ENCODE measurements around the gene HTR7. TPM values are rescaled to one million over a fixed set of nuclear protein-coding genes. Genes with fewer than 3 reads are reported as not detected.

The HTR7 gene
- total RNA-seq, 1 donor from 2014 or later = 0.06 TPM

GRCh38 chr10:90745565-90745964 is 112.3 kb downstream of the HTR7 start:
- no peak for DNase-seq (ENCODE audit: low read depth)
- no peak overlapping the region for H3K4me3 ChIP-seq (ENCODE audit: low read depth, low read length)
- TF ChIP-seq, protein P1, sequence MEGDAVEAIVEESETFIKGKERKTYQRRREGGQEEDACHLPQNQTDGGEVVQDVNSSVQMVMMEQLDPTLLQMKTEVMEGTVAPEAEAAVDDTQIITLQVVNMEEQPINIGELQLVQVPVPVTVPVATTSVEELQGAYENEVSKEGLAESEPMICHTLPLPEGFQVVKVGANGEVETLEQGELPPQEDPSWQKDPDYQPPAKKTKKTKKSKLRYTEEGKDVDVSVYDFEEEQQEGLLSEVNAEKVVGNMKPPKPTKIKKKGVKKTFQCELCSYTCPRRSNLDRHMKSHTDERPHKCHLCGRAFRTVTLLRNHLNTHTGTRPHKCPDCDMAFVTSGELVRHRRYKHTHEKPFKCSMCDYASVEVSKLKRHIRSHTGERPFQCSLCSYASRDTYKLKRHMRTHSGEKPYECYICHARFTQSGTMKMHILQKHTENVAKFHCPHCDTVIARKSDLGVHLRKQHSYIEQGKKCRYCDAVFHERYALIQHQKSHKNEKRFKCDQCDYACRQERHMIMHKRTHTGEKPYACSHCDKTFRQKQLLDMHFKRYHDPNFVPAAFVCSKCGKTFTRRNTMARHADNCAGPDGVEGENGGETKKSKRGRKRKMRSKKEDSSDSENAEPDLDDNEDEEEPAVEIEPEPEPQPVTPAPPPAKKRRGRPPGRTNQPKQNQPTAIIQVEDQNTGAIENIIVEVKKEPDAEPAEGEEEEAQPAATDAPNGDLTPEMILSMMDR (conservative IDR thresholded peaks at IDR 0.05; ENCODE audit: low read depth, low read length) = no peak

DNA sequence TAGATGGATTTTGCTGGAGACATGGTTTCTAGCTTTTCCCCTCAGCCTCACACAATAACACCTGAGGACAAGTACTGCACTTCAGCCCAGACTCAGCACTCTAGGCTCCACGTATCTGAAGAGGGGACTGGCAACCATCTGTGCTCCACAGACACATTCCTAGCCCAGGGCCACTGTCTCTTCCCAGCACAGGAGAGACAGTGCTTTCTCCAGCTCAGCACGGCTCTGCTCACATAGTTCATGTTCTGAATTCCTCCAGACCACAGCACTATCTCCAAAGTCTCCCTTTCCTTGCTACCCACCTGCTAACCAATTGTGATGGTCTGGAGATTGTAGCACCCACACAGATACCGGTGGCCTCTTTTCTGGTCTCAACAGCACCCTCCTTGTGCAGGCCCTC is 114.5 kb downstream of the HTR7 start:
- DNase-seq (ENCODE audit: low read depth) = no peak

GRCh38 chr10:90741926-90742565 is 115.8 kb downstream of the HTR7 start:
- TF ChIP-seq, protein P1 (conservative IDR thresholded peaks at IDR 0.05; ENCODE audit: low read depth, low read length) = no peak
- no peak for DNase-seq (ENCODE audit: low read depth)

More for the DNA sequence above, 114.5 kb downstream of the HTR7 start:
- H3K4me3 ChIP-seq (ENCODE audit: low read depth, low read length) = no peak overlapping the region
- TF ChIP-seq, protein P1 (conservative IDR thresholded peaks at IDR 0.05; ENCODE audit: low read depth, low read length) = no peak

GRCh38 chr10:90740265-90740664 is 117.6 kb downstream of the HTR7 start:
- no peak overlapping the region for H3K4me3 ChIP-seq (ENCODE audit: low read depth, low read length)
- no peak for DNase-seq (ENCODE audit: low read depth)
- TF ChIP-seq, protein P1 (conservative IDR thresholded peaks at IDR 0.05; ENCODE audit: low read depth, low read length) = no peak

More at GRCh38 chr10:90741926-90742565, 115.8 kb downstream of the HTR7 start:
- H3K4me3 ChIP-seq (ENCODE audit: low read depth, low read length) = no peak overlapping the region

DNA sequence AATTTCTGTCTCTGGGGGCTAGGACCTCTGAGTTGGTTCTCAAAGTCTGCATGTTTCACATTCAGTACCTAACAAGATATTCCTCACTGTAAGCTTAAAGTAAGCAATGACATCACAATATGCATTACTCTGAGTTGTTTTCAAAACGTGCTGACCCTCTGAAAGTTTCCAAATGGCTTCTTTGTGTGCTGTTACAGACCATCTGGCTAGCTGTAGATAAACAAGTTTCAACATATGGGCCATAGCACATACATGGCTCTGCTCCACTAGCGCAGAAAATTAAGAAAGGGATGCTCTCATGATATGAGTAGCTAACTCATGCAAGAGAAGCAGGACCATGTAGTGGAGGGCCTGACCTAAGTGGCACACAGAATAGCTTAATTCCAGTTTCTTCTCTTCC is 119.0 kb downstream of the HTR7 start:
- H3K4me3 ChIP-seq (ENCODE audit: low read depth, low read length) = no peak overlapping the region
- TF ChIP-seq, protein P1 (conservative IDR thresholded peaks at IDR 0.05; ENCODE audit: low read depth, low read length) = no peak
- no peak for DNase-seq (ENCODE audit: low read depth)

DNA sequence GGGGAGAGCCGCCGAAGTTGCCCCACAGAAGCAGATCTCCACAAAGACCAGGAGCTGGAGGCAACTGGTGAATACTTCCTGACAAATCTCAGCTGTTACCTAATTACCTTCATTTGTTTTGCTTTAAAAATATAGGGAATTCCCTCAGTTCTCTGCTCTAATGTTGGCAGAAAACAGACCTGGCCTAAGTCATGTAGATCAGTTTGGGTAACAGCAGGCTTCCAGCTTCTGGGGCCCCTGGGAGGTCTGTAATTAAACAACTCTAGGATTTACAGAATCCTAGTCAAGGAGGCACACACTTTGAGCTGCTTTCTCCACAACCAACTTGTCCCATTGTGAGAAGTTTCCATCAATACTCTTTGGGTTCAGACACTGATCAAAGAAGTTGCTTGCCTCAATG is 123.4 kb downstream of the HTR7 start:
- no peak overlapping the region for H3K4me3 ChIP-seq (ENCODE audit: low read depth, low read length)
- no peak for DNase-seq (ENCODE audit: low read depth)
- TF ChIP-seq, protein P1 (conservative IDR thresholded peaks at IDR 0.05; ENCODE audit: low read depth, low read length) = no peak

DNA sequence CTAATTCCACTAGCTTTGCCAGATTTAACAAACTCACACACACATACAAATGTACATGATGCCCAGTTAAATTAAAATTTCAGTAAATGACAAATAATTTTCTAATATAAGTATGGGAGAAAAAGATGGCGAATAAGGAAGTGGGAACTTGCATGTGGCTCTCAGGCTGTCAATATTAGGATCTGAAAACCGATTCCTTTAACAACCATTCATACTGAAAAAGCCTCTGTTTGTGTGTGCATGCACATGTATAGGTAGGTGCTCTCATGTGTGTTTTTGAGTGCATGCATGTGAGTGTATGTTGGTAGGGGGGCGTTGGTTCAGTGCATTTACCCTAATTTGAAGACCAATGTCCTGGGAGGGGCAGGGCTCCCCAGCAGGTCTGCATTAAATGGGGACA is 125.3 kb downstream of the HTR7 start:
- no peak overlapping the region for H3K4me3 ChIP-seq (ENCODE audit: low read depth, low read length)
- TF ChIP-seq, protein P1 (conservative IDR thresholded peaks at IDR 0.05; ENCODE audit: low read depth, low read length) = no peak
- no peak for DNase-seq (ENCODE audit: low read depth)

All from epithelial cell of proximal tubule (primary cell).